GM12864 (cell line): ENCODE measurements around the gene ZNF665.
"Not testable (repeated sequence)": the region's sequence is repeated elsewhere in the genome, so short reads cannot be mapped to it uniquely, and the experiment has no call there.

Source experiments
- DNase-seq: peaks from one replicate; pipeline ENCODE4 v3.0.0-alpha.2; 2011; ENCODE audit warnings: low read depth
- H3K4me3 ChIP-seq: 2 replicates; pipeline ENCODE4 v1.5.1; 2011; ENCODE audit warnings: mild to moderate bottlenecking, low read depth, low read length, control low read depth
- TF ChIP-seq, protein P1 (sequence below): IDR thresholded peaks from 2 replicates; pipeline ENCODE4 v1.5.1; 2011; ENCODE audit warnings: low read depth, mild to moderate bottlenecking, moderate library complexity, low read length, control low read depth, inconsistent platforms; ENCODE audit errors: missing control alignments

ZNF665 gene

DNA sequence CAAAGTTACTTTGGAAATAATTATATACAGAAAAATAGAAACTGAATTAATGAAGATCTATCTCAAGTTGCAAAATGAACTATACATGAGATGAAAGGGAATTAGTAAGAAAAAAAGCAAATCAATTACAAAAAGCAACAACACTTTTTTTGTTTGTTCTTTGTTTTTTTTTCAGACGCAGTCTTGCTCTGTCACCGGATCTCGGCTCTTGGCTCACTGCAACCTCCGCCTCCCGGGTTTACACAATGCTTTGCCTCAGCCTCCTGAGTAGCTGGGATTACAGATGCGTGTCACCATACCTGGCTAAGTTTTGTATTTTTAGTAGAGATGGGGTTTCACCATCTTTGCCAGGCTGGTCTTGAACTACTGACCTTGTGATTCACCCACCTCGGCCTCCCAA is 62.7 kb downstream of the ZNF665 start:
- DNase-seq = no peak
- TF ChIP-seq, protein P1, sequence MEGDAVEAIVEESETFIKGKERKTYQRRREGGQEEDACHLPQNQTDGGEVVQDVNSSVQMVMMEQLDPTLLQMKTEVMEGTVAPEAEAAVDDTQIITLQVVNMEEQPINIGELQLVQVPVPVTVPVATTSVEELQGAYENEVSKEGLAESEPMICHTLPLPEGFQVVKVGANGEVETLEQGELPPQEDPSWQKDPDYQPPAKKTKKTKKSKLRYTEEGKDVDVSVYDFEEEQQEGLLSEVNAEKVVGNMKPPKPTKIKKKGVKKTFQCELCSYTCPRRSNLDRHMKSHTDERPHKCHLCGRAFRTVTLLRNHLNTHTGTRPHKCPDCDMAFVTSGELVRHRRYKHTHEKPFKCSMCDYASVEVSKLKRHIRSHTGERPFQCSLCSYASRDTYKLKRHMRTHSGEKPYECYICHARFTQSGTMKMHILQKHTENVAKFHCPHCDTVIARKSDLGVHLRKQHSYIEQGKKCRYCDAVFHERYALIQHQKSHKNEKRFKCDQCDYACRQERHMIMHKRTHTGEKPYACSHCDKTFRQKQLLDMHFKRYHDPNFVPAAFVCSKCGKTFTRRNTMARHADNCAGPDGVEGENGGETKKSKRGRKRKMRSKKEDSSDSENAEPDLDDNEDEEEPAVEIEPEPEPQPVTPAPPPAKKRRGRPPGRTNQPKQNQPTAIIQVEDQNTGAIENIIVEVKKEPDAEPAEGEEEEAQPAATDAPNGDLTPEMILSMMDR = no peak
- H3K4me3 ChIP-seq = no peak overlapping the region

GRCh38 chr19:53126733-53127526 is 66.2 kb downstream of the ZNF665 start:
- not testable (repeated sequence) for DNase-seq, H3K4me3 ChIP-seq

DNA sequence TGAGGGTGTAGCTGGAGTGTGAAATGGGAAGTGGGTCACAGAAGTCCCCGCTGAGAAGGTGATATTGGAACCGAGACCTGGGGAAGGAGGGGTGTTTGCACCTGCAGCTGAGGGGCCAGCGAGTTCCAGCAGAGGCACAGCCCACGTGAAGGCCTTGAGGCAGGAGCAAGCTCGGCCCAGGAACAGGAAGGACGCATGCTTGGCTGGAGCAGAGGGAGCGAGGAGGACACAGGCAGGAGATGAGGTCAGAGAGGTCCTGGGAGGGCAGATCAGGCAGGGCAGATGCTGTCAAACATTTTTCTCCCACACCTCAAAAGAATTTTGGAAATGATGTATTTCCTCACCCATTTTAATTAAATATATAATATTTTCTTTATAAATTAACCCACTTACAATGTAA is 69.8 kb downstream of the ZNF665 start:
- no peak overlapping the region for H3K4me3 ChIP-seq
- no peak for DNase-seq
- TF ChIP-seq, protein P1 = no peak
